NCI-H1048 (cell line): ENCODE data around the gene ZNF286A.
"Not testable (repeated sequence)": the region's sequence is repeated elsewhere in the genome, so short reads cannot be mapped to it uniquely, and the experiment has no call there.

Experiments used
- DNase-seq: peaks from one replicate; lab custom pipeline; 2025; lab: John Stamatoyannopoulos, UW

ZNF286A gene

DNA sequence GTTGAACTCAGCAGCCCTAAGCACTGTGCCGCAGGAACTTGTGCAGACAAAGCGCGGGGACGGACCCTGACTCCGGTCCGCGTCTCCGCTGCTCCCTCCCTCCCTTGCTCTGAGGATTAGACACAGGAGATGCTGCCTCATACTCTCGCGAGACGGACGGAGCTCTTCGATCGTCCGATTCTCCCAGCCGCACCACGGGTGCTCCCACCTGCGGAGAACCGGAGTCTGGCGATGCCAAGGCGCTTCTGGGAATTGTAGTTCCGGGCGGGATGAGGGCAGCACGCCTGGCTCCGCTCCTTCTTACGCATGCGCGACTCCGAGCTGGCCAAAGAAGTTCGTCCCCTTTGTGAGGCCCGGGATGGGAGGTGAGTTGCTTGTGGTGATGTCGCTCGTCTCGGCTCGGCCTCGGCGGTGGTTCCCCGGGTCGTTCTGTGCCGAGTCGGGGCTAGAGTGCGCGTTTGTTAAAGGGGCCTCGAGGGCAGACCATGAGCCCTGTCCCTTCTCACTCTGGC lies at the start of gene ZNF286A:
TSS of gene ZNF286A (plus strand) at position 340 of the 512 bp plus-strand sequence. CDS start 578 bp downstream, outside the sequence.
- DNase-seq = peak; percentile 96

DNA sequence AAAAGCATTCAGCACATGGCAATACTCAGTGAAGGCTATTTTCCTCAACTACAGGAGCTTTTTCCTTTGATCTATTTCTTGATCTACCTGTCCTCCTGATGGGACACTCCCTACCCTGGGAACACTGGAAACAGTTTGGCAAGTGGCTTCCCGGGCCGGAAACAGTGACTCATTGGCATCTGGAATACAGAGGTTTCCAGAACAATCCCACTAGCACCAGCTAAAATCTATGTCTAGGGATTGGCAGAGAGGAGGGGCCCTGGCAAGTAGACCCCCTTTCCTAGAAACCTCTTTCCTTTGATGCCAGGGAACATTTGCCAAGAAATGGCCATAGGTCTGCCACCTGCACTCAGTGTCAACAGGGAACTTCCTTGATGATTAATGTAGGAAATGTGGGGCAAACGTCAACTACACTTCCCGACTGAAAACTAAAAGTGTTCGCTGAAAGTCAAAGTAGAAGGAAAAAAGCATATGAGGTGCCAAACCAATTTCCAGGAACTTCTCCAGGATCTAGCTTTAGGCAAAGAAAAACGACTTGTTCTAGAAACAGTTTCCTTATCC lies 49.6 kb upstream of the ZNF286A start:
- DNase-seq = no peak

DNA sequence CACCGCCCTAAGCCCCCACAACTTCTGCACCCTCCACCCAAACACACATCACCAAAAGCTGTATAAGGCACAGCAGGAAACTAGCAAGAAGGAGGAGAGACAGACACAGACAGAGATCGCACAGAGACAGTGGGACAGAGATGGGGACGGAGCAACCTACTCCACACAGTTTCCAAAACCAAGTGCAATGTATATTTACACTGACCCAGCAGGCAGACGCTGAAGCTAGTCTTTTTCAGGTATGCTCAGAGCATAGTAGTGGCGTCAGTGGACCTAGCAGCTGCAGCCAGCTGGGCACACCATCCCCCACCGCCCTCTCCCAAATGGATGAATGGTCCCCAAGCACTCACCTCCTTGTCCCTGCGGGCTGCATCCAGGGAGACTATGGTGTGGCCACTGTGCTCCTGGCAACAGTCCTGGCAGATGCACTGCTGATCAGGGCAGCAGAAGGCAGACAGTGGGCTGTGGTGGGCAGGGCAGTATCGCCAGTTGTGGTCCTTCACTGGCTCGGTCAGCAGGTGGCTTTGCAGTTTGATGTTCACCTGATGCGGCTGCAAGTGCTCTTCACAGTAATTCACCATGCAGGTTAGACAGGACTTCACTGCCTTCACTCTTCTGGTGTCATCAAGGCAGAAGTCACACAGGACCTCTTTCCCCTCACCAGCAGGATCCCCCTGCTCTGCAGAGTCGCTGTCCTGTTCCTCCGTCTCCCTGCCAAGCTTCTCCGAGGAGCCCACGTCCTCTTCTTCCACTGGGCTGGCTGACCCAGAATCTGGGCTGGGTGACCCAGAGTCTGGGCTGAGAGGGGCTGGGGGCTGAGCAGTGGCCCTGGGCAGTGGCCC lies 48.6 kb upstream of the ZNF286A start:
- no peak for DNase-seq

DNA sequence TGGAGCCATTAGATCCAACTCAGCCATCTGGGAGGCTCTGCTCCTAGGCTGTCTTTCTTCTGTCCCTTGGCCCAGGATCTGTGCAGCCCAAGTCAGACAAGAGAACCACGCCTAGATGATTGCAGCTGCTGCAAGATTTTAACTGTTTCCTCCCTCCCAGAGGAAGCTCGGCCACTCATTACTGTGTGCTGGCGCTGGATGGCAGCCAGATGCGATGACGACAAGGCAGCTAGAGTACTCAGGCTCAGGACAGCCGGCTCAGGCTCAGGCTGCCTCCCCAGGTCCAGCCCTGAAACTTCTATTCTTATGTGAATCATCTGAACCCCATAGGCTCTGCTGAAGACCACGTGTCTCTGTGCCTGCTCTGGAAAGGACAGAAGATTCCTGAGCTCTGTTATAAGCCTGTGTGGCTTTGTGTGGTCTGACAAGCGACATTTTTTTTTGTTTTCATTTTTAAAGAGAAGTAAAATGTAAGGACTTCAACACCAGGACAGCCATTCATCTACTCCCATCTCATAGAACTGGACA lies 47.9 kb upstream of the ZNF286A start:
- peak; percentile 28 for DNase-seq

DNA sequence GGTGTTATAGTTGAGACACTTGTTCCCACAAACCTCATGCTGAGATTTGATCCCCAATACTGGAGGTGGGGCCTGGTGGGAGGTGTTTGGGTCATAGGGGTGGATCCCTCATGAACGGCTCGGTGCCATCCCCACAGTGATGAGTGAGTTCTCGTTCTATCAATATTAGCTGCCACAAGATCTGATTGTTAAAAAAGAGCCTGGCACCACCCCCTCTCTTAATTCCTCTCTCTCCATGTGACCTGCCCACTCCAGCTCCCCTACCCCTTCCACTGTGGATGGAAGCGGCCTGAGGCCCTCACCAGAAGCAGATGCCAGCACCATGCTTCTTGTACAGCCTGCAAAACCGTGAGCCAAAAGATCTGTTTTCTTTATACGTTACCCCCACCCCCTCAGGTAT lies 46.6 kb upstream of the ZNF286A start:
- DNase-seq = no peak

DNA sequence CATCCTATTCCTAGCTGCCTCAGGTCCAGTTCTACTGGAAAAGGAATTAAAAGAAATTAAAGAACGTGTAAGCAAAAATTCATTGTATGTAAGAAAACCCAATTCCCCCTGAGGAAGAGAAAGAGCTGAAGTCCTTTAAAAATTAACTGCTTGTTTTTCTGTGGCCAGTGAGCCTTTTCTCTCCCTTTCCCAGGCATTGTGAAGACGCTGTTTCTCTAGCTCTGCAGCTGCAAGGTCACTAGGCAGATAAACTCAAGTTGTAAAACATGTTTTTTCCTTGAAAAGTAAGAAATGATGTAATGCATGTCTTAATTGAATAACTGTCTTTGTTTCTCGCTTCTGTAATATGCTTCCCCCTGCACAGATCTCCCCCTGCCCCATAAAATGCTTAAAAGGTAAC lies 45.2 kb upstream of the ZNF286A start:
- not testable (repeated sequence) for DNase-seq

DNA sequence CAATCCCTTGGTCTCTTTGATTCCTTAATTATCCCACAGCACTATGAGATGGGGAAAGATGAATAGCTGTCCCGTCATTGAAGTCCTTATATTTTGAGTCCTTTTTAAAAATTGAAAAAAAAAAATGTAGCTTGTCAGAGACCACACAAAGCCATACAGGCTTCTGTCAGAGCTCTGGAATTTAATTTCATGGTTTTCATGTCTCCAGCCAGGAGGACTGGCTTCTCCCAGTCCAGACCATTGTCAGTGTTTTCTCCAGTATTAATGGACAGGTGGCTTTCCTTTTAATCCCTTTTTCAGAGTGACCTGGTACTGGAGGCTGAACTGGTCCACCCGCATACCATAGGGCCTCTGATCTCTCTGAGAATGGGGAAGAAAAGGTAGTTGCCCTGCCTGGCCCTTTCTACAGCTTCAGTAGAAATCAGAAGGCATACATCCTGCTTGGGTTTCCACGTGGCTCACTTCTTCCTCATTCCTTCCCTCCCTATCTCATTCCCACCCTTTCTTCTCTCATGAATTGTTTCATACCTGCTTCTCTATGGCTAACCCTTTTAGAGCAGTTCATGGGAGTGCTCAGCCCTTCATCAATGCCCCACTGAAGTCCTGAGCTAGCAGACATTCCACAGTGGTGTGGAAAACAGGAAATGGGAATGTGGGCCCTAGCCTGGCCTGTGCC lies 44.5 kb upstream of the ZNF286A start:
- no peak for DNase-seq

DNA sequence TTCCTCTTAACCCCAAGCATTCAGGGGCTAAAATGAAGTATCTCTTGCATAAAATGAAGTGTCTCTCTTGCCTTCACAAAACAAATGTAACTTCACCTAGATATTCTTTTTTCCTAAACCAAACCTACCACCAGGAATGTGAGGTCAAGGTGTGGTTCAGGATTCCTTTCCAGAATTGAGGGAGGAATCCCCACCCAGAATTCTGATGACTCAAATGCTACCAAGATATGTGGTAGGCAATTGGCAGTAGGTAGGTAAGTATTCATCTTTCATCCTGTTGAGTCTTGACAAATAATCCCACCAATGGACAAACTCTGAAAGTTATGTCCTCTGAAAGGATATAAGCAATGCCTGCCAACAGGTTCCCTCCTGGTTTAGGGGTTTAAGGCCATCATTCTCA lies 41.7 kb upstream of the ZNF286A start:
- no peak for DNase-seq

DNA sequence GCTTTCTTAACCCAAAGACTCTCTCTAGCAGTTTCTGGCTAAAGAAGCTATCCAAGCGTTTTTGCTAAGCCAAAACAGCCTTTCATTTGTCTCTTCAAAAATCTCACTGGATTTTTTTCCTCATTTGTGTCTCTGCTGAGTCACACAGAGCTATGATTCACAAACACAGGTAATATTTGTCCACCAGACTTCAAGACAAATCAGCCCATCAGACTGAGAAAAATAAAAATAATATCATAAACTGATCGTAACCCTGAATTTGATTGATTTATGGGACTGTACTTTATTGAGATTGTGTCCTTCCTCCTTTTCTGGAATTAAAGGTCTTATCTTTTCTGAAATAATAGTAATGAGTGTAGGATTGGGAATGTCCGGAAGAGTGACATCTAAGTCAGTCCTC lies 41.3 kb upstream of the ZNF286A start:
- no peak for DNase-seq

DNA sequence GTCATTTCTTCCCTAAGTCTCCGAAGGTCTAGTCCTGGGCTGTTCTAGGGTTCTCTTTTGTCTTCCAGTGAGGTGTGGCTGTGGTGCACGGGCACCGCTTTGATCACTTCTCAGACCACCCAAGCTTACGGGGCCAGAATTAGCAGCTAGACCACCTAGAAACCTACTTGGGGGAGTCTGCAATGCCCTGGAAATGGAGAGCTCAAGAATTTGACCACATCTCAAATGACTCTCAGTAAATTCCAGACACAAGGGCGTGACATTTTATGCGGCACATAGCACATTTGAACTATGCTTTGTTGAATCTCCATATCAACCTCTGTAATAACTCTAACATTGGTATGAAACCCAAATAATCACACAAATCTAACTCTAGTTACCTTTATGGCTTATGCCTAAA lies 40.3 kb upstream of the ZNF286A start:
- DNase-seq = no peak

DNA sequence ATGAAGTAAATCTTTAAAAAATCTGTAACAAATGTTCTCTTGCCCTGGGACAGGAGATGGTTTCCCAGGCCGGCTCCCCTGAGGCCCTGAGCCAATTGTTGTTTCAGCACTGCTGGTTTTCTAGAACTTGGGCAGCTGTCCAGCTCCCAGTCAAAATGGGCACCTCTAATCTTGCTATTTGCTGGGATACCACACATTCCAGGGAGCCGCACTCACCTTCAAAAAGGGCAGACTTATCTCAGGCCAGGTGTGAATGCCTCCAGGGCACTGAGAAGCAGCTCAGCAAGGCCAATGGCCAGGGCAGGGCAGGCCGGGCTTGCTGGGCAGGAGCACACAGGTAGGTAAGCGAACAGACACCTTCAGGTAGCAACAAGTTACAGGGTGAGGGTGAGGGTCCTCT lies 39.9 kb upstream of the ZNF286A start:
- DNase-seq = no peak

DNA sequence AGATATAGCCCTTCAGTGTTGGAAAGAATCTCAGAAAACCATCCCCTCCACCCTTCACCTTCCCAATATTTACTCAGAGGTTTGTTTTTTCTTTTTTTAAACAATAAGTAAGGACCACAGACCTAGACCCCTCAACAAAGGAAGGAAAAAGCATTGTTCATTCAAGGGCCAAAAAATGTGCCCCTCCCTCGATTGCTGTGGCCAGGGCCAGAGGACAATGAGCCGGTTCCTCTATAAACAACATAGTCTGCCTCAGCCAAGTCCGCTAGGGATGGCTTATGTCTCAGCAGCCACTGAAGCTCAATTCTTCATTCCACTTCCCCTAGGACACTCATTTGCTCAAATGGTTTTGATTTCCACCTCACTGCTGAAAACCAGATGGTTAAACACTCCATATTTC lies 39.5 kb upstream of the ZNF286A start:
- no peak for DNase-seq

DNA sequence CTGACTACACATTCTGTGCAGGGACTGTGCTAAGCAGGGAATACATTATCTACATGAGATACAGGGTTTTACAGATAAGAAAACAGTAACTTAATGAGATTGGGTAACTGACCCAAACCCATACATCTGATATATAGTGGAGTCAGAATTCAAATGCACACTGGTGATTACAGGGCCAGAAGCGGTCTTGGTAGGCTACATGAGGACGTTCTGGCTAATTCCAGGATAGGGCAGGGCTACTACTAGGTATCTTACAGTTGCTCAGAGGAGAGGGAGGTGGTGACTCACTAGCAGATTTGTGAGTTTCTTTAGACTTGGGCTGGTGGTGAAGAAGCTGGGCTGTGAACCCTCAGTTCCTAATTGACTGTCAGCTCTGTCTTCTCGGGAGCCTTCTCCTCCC lies 36.9 kb upstream of the ZNF286A start:
- no peak for DNase-seq

DNA sequence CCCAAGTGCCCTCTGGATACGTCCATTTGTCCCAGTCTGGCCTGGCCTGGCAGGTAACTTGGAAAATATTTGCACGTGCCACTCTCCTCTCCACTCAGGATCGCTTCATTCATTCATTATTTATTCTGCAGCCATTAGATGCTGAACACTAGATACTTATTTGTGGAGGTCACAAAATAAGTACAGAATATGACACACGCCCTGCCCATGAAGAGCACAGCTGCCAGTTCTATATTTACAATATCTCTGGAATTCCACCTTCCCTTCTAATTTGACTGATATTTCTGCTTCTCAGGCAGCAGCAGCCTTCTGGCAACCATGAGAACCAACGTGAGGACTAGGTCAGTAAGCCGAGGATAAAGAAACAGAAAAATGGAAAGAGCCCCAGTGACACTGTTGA lies 36.4 kb upstream of the ZNF286A start:
- DNase-seq = no peak

DNA sequence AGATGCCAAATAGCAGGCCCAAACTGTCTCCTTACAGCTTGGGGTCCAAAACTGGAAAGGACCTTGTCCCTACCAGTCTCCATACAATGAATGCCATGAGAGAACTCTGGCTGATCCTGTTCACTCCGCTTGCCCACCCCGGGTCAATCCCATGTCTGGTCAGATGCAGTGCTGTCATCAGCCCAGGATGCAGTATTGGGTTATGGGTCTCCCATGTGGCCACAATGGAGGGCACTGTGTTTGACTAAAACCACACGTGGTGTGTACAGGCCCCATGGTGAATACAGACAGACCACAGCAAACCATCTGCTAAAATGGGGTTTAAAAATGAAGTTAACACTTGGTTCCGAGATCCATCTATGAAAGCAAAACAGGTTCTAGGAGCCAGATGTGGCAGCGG lies 35.9 kb upstream of the ZNF286A start:
- no peak for DNase-seq

DNA sequence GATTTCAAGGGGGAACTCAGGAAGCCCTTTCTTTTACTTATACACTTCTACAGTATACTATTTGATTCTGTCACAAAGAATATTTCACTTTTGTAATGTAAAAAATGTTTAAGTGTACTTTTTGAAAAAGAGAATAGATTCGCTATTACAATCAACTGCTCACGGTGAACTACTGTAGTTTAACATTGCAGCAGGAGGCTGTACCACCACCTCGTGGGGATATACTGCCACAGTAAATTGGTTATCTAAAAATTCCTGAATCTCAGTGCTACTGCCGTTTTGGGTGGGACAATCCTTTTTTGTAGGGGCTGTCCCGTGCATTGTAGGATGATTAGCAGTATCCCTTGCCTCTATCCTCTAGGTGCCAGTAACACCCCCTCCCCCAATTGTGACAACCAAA lies 30.0 kb upstream of the ZNF286A start:
- DNase-seq = not testable (repeated sequence)

DNA sequence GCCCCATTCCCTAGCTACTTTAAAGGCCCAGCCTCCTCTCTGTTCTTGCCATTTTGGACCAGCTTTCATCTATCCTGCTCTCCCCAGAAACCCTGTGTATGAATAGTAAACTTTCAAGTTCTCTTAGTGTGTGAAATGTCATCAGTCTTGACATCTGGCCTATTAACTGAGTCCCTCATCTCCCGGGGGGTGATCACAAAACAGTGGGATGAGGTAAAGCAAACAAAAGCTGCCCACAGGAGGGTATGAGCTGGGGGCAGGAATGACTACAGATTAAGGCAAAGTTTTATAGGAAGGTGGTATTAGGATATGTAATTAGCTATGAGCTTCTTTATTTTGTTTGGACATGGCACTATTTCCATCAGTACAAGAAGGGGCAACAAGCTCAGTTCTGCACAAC lies 24.9 kb upstream of the ZNF286A start:
- not testable (repeated sequence) for DNase-seq

DNA sequence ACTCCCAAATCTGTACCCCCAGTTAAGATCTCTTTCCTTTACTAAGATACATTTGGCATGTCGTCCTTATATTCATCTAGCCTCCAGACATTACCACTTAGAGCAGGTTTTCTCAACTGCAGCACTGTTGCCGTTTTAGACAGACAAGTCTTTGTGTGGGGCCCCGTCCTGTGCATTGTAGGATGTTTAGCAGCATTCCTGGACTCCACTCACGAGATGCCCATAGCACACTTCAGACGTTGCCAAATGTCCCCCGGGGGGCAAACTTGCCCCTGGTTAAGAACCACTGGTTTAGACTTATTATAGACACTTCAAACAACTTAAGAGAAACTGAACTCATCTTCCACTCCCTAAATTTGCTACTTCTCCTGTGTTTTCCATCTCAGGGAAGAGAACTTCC lies 23.6 kb upstream of the ZNF286A start:
- DNase-seq = not testable (repeated sequence)

DNA sequence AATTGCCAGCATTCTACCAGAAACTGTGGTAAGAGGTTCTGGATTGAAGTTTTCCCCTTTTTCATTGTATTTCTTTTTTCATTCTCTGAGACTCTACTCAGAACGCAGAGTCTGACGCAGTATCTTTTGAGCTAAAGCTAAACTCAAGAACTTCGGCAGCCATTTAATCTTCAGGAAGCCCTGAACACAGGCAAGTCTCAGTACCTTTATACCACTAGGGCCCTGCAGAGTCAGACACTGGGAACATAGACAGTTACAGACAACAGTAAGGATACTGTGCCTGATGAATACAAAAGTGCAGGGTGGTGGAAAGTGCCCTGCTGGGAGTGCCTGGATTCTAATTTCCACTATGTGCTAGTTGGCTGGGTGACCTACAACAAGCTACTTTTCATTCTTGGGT lies 16.4 kb upstream of the ZNF286A start:
- not testable (repeated sequence) for DNase-seq

DNA sequence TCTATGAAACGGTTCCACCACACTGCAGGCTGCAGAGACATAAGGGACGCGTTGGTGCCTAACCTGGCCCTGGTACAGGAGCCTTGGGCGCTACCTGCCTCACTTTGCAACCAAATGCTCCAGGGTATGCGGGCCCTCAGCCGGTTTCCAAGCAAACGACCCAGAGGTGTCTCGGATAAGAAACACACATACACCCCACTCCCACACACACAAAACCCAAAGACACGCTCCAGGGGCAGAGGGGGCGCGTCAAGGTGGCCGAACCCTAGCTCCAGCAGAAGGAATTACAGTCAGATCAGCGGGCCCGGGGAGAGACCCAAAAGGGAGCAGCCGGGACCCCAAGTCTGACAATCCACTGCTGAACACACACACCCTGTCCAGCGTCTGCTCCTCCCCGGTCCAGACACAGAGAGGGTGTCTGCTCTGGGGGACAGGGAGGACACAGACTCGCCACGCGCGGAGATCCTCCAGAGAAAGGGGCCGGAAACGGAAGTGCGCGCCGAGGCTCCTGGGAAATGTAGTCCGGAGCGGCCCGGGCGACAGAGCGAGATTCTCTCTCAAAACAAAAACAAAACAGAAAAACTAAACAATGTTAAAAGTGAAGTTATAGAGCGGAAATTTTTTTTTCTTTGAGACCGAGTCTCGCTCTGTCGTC lies 15.6 kb upstream of the ZNF286A start, which contains the start of gene TRIM16:
TSS of gene TRIM16 (minus strand) at position 488 of the 655 bp plus-strand sequence. CDS start 32,702 bp downstream, outside the sequence.
- peak; percentile 6 for DNase-seq

DNA sequence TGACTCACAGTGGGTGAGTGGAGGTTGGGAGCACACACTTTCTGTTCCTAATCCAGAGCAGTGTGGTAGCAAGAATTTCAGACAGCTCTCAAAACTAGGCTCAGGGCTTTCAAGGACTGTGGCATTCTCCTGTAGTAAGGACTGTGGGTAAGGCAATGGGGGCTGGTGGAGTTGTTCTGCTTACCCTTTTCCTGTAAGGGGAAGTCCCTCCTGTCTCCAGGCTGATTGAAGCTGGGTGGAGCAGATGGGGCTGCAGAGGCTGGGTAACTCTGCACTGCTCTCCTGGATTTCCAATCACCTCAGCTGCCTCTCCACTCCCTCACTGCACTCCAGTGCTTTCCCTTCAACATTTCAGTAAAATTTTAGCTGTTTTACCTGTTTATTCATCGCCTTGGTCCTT lies 12.1 kb upstream of the ZNF286A start:
- DNase-seq = not testable (repeated sequence)

DNA sequence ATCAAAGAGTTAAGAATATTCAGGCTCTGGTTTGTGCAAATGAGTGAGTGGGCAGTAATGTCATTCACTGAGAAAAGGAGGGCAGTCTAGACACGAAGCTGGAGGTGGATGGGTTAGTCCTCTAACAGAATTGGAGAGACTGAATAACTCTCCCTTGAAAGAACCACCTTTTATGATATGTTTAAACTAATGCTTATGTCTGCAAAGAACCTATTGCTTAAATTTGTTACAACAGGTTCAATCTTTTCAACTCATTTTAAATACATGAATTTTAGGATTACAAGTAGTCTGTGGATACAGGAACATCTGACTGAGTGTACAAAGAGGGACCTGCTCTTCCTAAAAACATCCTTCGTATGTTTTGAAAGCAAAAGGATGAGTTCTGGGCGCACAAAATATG lies 585 bp upstream of the ZNF286A start:
- not testable (repeated sequence) for DNase-seq
